ENCODE data around the gene CAMKMT. TPM values are rescaled to one million over a fixed set of nuclear protein-coding genes. Genes with fewer than 3 reads are reported as not detected.

Gene CAMKMT
- total and polyA plus RNA-seq, 9 of the 15 experiments (the other 6 are each of a cell fraction or from before 2014, with no cell fraction given), result 1.6 to 15.3 (median 7.4) TPM

- peaks cover 4 to 7% of the 10 kb centered on the region in 2 experiments; a peak in 3 of 5 replicates for H3K4me1 ChIP-seq (replicated peaks in 1 of 2; ENCODE audit: control insufficient read depth in 2 of 2, insufficient read depth in 2 of 2, low read length in 2 of 2)
- in situ Hi-C loops (cut with MboI), result no loop called here
- CTCF ChIA-PET (ENCODE audit: low intra/inter-chr PET ratio), result no interaction called here
- intact Hi-C loops (cut with micrococcal nuclease), result no loop called here
- POLR2A ChIA-PET, result interaction anchor here (1.2 to 1.5 kb wide), 2 partner anchors 18 to 30 kb away, joined by 3 to 4 read pairs; no protein-coding TSS in a partner anchor
- H3K4me2 ChIP-seq (ENCODE audit: insufficient read depth, low read length), result no peak overlapping the region
- no TSS peak for BruUV-seq (replicated peaks)
- peaks cover 52% of the 10 kb centered on the region for H3K36me3 ChIP-seq (ENCODE audit: control insufficient read depth, insufficient read depth, low read length)
- no peak for FAIRE-seq
- no peak for DNase-seq (ENCODE audit: extremely low read depth in 1 of 4, low spot score in 3 of 4)
- H3K9ac ChIP-seq (ENCODE audit: insufficient read depth in 1 of 2, low read depth in 2 of 2, low read length in 2 of 2), result no peak overlapping the region
- H3K9me1 ChIP-seq (ENCODE audit: control insufficient read depth, insufficient read depth, low read length), result no peaks in the 10 kb centered on the region
- H3K27me3 ChIP-seq (ENCODE audit: control insufficient read depth in 2 of 2, insufficient read depth in 2 of 2, low read length in 2 of 2), result no peaks in the 10 kb centered on the region
- H3K27ac ChIP-seq (ENCODE audit: extremely low read depth, low read depth, low read length), result no peak overlapping the region
- 86% methylated on average over 2 of the region's 2 CpGs for WGBS (ENCODE audit: insufficient coverage, low coverage, missing lambda C conversion rate)
- ATAC-seq, result no peak
- H2AFZ ChIP-seq (ENCODE audit: low read depth, low read length), result no peak overlapping the region
- H3K9me3 ChIP-seq (replicated peaks; ENCODE audit: control insufficient read depth, insufficient read depth, low read depth, low read length), result no peaks in the 10 kb centered on the region
- H3K4me3 ChIP-seq, result no peak overlapping the region
- no peaks in the 10 kb centered on the region for H4K20me1 ChIP-seq (replicated peaks; ENCODE audit: control insufficient read depth, insufficient read depth, low read length)
- no peaks in the 10 kb centered on the region for H3K79me2 ChIP-seq (ENCODE audit: control insufficient read depth, insufficient read depth, low read length)
- TF ChIP-seq ZNF174 (CRISPR knock-in tag; IDR thresholded peaks at IDR 0.05), result no peak
- TF ChIP-seq ZNF316 (IDR thresholded peaks at IDR 0.05), result peak; percentile 47; the same call in 1 of the 2 replicates
- no peak for TF ChIP-seq RUNX1 (IDR thresholded peaks at IDR 0.05; ENCODE audit: low read depth)
- TF ChIP-seq CREM (IDR thresholded peaks at IDR 0.05; ENCODE audit: low read depth), result no peak
- TF ChIP-seq PATZ1 (CRISPR knock-in tag; IDR thresholded peaks at IDR 0.05; ENCODE audit: borderline replicate concordance), result no peak
- TF ChIP-seq KLF6 (CRISPR knock-in tag; IDR thresholded peaks at IDR 0.05; ENCODE audit: borderline replicate concordance), result no peak
- TF ChIP-seq SIN3A (IDR thresholded peaks at IDR 0.05; ENCODE audit: borderline replicate concordance in 2 of 2, control insufficient read depth in 1 of 2, low read depth in 2 of 2, low read length in 2 of 2), result no peak
- peak; percentile 41; the same call in 1 of the 2 replicates for TF ChIP-seq C11orf30 (IDR thresholded peaks at IDR 0.05; ENCODE audit: low read depth)
Measured at GRCh38 chr2:44329343-44329742, 32.4 kb upstream of the CAMKMT start.
